ENCODE measurements around the gene SPATA9.
"Not testable (repeated sequence)": the region's sequence is repeated elsewhere in the genome, so short reads cannot be mapped to it uniquely, and the experiment has no call there.

DNA sequence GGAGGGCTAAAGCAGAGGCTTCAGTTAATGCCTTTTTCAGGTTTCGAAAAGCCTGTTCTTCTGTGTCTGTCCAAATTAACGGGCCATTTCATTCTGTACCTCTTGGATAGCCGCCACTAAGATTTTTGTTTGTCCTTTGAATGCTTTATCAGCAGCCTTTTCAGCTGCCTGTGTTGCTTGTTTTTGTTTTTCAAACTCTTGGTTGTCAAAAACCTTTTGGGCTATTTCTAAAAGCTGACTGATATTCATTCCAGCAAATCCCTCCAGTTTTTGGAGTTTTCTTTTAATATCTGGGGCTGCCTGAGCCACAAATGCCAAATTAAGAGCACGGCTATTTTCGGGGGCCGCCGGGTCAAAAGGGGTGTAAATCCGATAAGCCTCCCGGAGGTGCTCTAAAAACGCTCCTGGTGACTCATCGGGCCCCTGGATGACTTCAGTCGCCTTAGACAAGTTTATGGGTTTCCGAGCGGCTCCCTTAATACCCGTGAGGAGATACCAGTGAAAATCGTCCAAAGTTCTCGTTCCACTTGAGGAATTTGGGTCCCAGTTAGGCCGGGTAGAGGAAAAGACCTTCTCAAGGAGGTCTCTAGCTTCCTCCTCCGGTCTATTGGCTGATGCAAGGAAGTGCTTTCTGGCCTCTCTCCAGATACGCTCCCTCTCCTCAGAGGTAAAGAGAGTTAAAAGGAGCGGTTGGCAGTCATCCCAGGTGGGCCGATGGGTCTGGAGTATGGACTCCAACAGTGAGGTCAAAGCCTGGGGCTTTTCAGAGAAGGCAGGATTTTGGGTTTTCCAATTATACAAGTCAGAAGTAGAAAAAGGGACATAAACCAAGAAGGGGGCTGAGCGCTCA, 28.1 kb upstream of the SPATA9 start:
- TF ChIP-seq CTCF, POLR2A (IDR thresholded peaks at IDR 0.05): not testable (repeated sequence)
